ENCODE data around the gene FAM89B.

DNA sequence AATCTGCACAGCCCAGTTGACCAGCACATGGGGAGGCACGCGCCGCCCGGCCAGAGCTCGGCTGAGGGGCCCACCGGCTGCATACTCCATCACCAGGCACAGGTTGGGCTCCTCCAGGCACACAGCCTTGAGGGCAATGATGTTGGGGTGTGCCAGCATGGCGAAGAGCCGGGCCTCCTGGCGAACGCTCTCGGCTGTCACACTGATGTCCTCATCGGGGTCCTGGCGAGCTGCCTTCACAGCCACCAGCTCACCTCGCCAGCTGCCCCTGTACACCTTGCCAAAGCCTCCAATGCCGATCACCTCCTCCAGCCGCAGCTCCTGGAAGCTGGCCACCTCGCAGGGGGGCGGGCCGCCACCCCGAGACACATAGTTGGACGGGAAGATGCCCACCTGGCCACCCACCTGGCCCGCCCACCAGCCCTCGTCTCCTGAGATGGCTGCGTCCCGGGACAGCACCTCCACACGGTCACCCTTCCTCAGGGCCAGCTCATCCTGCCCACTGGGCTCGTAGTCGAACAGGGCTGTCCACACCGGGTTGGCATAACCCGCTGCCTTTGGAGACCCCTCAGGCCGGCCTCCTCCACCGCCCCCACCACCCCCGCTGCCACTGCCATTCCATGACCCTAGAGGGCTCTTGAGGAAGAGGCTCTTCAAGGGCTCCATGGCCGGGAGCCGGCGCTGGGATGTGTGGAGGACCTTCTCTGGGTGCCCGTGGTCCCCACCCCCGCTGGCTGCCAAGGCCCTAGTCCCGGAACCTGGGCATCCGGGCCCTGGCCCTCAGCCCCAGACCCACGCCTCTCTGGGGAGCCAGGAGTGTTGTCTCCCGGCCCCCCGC lies 41.0 kb downstream of the FAM89B start:
- TF ChIP-seq, protein P1, sequence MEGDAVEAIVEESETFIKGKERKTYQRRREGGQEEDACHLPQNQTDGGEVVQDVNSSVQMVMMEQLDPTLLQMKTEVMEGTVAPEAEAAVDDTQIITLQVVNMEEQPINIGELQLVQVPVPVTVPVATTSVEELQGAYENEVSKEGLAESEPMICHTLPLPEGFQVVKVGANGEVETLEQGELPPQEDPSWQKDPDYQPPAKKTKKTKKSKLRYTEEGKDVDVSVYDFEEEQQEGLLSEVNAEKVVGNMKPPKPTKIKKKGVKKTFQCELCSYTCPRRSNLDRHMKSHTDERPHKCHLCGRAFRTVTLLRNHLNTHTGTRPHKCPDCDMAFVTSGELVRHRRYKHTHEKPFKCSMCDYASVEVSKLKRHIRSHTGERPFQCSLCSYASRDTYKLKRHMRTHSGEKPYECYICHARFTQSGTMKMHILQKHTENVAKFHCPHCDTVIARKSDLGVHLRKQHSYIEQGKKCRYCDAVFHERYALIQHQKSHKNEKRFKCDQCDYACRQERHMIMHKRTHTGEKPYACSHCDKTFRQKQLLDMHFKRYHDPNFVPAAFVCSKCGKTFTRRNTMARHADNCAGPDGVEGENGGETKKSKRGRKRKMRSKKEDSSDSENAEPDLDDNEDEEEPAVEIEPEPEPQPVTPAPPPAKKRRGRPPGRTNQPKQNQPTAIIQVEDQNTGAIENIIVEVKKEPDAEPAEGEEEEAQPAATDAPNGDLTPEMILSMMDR (IDR thresholded peaks at IDR 0.05; ENCODE audit: low read length), result no peak
- TF ChIP-seq EZH2phosphoT487 (IDR thresholded peaks at IDR 0.05; ENCODE audit: low read length), result no peak

Data from MM.1S (cell line).